OCI-LY7 (cell line): ENCODE data around the gene STIP1. TPM values are rescaled to one million over a fixed set of nuclear protein-coding genes. Genes with fewer than 3 reads are reported as not detected.

Experiments
- BruUV-seq: library from RNA; stranded (reverse); fragments of 400-500 nt; replicated peaks from 2 replicates; lab custom pipeline; 2021; lab: Mats Ljungman, UMichigan
- CTCF ChIA-PET: fragments of 300-600 bp; sonication (Branson Sonifier 250); formaldehyde crosslinking; loops from one replicate; lab custom pipeline; 2022; ENCODE audit warnings: antibody characterized with exemption; ENCODE audit not compliant: unreplicated experiment; lab: Charles Lee
- POLR2A ChIA-PET: fragments of 300-600 bp; sonication (Branson Sonifier 250); formaldehyde crosslinking; loops from one replicate; lab custom pipeline; 2022; ENCODE audit warnings: antibody characterized with exemption; lab: Charles Lee
- DNase-seq: peaks from one replicate; pipeline ENCODE4 v3.0.0-alpha.2; 2015; ENCODE audit warnings: low spot score
- H2AFZ ChIP-seq: fragments of 200-600 bp; sonication (generic), shearing (Covaris generic); 2 replicates; pipeline ENCODE4 v1.6.1; 2014; ENCODE audit warnings: mild to moderate bottlenecking, antibody characterized with exemption, low read length, moderate library complexity
- H3K27ac ChIP-seq: fragments of 200-600 bp; sonication (generic); 2 replicates; pipeline ENCODE4 v1.5.1; 2014; ENCODE audit warnings: mixed run types, low read depth, mild to moderate bottlenecking, moderate library complexity, low read length, inconsistent platforms; ENCODE audit not compliant: poor library complexity, severe bottlenecking
- H3K36me3 ChIP-seq: fragments of 200-600 bp; sonication (generic); 2 replicates; pipeline ENCODE4 v1.6.1; 2014; ENCODE audit warnings: mild to moderate bottlenecking, antibody characterized with exemption, low read length, moderate library complexity, mixed read lengths; ENCODE audit not compliant: insufficient read depth
- H3K4me1 ChIP-seq: fragments of 200-600 bp; sonication (generic); 2 replicates; pipeline ENCODE4 v1.5.1; 2014; ENCODE audit warnings: mild to moderate bottlenecking, low read length; ENCODE audit not compliant: insufficient read depth, poor library complexity, severe bottlenecking
- H3K4me2 ChIP-seq: fragments of 200-600 bp; sonication (generic); 2 replicates; pipeline ENCODE4 v1.6.1; 2014; ENCODE audit warnings: mild to moderate bottlenecking, low read length
- H3K4me3 ChIP-seq: fragments of 200-600 bp; sonication (generic); 2 replicates; pipeline ENCODE4 v1.5.1; 2014; ENCODE audit warnings: mild to moderate bottlenecking, low read depth, low read length; ENCODE audit not compliant: poor library complexity, severe bottlenecking
- H3K79me2 ChIP-seq: fragments of 200-600 bp; sonication (generic); 2 replicates; pipeline ENCODE4 v1.6.1; 2016; ENCODE audit warnings: low read depth, mild to moderate bottlenecking, low read length, moderate library complexity, mixed read lengths; ENCODE audit not compliant: insufficient read depth
- H3K9me2 ChIP-seq: fragments of 200-600 bp; sonication (generic); 2 replicates; pipeline ENCODE4 v1.6.1; 2016; ENCODE audit warnings: mild to moderate bottlenecking, low read length, mixed read lengths; ENCODE audit not compliant: insufficient read depth
- H3K9me3 ChIP-seq: fragments of 200-600 bp; sonication (generic); 2 replicates; pipeline ENCODE4 v1.6.1; 2014; ENCODE audit warnings: mild to moderate bottlenecking, mixed run types, low read length, mixed read lengths
- H4K20me1 ChIP-seq: fragments of 200-600 bp; sonication (generic); 2 replicates; pipeline ENCODE4 v1.6.1; 2014; ENCODE audit warnings: mild to moderate bottlenecking, antibody characterized with exemption, low read length, moderate library complexity, mixed read lengths; ENCODE audit not compliant: insufficient read depth
- CTCF ChIP-seq: fragments of 200-600 bp; sonication (generic); conservative IDR thresholded peaks from 2 replicates; pipeline ENCODE4 v1.5.1; 2014; ENCODE audit warnings: mild to moderate bottlenecking, antibody characterized with exemption, low read length, moderate library complexity, mixed read lengths
- EZH2phosphoT487 ChIP-seq: fragments of 200-600 bp; sonication (generic); IDR thresholded peaks from 2 replicates; pipeline ENCODE4 v1.6.1; 2018; ENCODE audit warnings: low read depth, borderline replicate concordance, mild to moderate bottlenecking, mixed run types, antibody characterized with exemption, low read length, moderate library complexity, mixed read lengths
- intact Hi-C: fragments of 100-400 bp; cut with micrococcal nuclease; formaldehyde crosslinking; loops from one replicate; pipeline ENCODE4 v1.10.0; 2022; ENCODE audit not compliant: unreplicated experiment
- total RNA-seq, 2 experiments: library from RNA; depleted of rRNA in 1 of 2; stranded (reverse); fragments of >200 nt in 1 of 2; shearing (Covaris generic) in 1 of 2; gene quantifications; 2 replicates each; pipeline ENCODE4 v1.2.3, GENCODE V29; 2014 to 2022

Gene STIP1
- total RNA-seq, 2 experiments from 2014 or later = 240 to 271 TPM

- Histone ChIP-seq H3K9me3 (no peaks in the 10 kb centered on the region), H3K9me2 (no peaks in the 10 kb centered on the region), H3K4me3 (peak overlapping the region; percentile 72), H3K4me2 (peak overlapping the region; percentile 94), H3K36me3 (no peaks in the 10 kb centered on the region), H4K20me1 (no peaks in the 10 kb centered on the region), H3K79me2 (peaks cover 8% of the 10 kb centered on the region; the same call in 1 of the 2 replicates), H3K27ac (peak overlapping the region; percentile 66), H3K4me1 (peaks cover 54% of the 10 kb centered on the region), H2AFZ (peak overlapping the region; percentile 54)
- POLR2A ChIA-PET = interaction anchor here (0.6 to 1.0 kb wide), 3 partner anchors 10 to 1640 kb away, joined by 3 to 4 read pairs (median 3); partner anchors contain the start of gene FKBP2
- CTCF ChIA-PET = no interaction called here
- intact Hi-C loops = loop anchor here (1.0 kb wide), 1 partner anchor 9 kb away; no protein-coding TSS in a partner anchor
- no peak for TF ChIP-seq CTCF
- peak; percentile 46 for DNase-seq
- no TSS peak for BruUV-seq
Observed at GRCh38 chr11:64230985-64231365, 45.0 kb downstream of the STIP1 start.

GRCh38 chr11:64231546-64231945 lies 45.6 kb downstream of the STIP1 start:
- no peaks in the 10 kb centered on the region for H3K36me3 ChIP-seq
- peaks cover 54% of the 10 kb centered on the region for H3K4me1 ChIP-seq
- no peak for DNase-seq
- no TSS peak for BruUV-seq
- H2AFZ ChIP-seq = no peak overlapping the region
- POLR2A ChIA-PET = interaction anchor here (1.0 kb wide), 1 partner anchor 25 kb away, joined by 3 read pairs; no protein-coding TSS in a partner anchor
- TF ChIP-seq EZH2phosphoT487 (no peak), CTCF (no peak)
- H3K9me2 ChIP-seq = no peaks in the 10 kb centered on the region
- H3K4me2 ChIP-seq = peak overlapping the region; percentile 30; the same call in 1 of the 2 replicates
- no peaks in the 10 kb centered on the region for H3K9me3 ChIP-seq
- no peaks in the 10 kb centered on the region for H4K20me1 ChIP-seq
- peaks cover 8% of the 10 kb centered on the region; the same call in 1 of the 2 replicates for H3K79me2 ChIP-seq
- intact Hi-C loops = no loop called here
- no peak overlapping the region for H3K4me3 ChIP-seq
- CTCF ChIA-PET = no interaction called here
- H3K27ac ChIP-seq = no peak overlapping the region

- TF ChIP-seq EZH2phosphoT487 = no peak
- no peak for TF ChIP-seq CTCF
- ChIA-PET CTCF (interaction anchor here (0.5 to 0.6 kb wide), 2 partner anchors 13 to 219 kb away, joined by 3 read pairs; no protein-coding TSS in a partner anchor), POLR2A (interaction anchor here (1.0 to 1.3 kb wide), 3 partner anchors 9 to 26 kb away, joined by 3 to 5 read pairs (median 4); partner anchors contain the start of genes FERMT3 and FKBP2)
- no TSS peak for BruUV-seq
- DNase-seq = no peak
- intact Hi-C loops = no loop called here
- Histone ChIP-seq H3K4me3 (no peak overlapping the region), H3K79me2 (peaks cover 3% of the 10 kb centered on the region; the same call in 1 of the 2 replicates), H3K27ac (no peak overlapping the region), H4K20me1 (no peaks in the 10 kb centered on the region), H3K9me2 (no peaks in the 10 kb centered on the region), H3K4me1 (peaks cover 49% of the 10 kb centered on the region), H3K4me2 (peak overlapping the region; percentile 30; the same call in 1 of the 2 replicates), H3K36me3 (peaks cover 4% of the 10 kb centered on the region; the same call in 1 of the 2 replicates), H3K9me3 (no peaks in the 10 kb centered on the region), H2AFZ (no peak overlapping the region)
Observed at GRCh38 chr11:64232182-64232966, 46.4 kb downstream of the STIP1 start.
